GM12878 (cell line): ENCODE measurements around the gene MBNL1. TPM values are rescaled to one million over a fixed set of nuclear protein-coding genes. Genes with fewer than 3 reads are reported as not detected.
A peak's percentile ranks its signal among the peaks of the same experiment; 100 is the strongest.

ENCODE experiments used
- ATAC-seq: fragments of 200-7000 bp; cut with Tn5 transposase; 3 replicates; pipeline ENCODE4 v1.9.1; 2020; ENCODE audit warnings: mild to moderate bottlenecking, moderate library complexity
- BruUV-seq: library from RNA; stranded (reverse); fragments of 400-500 nt; replicated peaks from 2 replicates; lab custom pipeline; 2021; lab: Mats Ljungman, UMichigan
- CTCF ChIA-PET: fragments of 300-600 bp; sonication (Branson Sonifier 250); formaldehyde crosslinking; extraction: SDS; loops from one replicate; lab custom pipeline; 2021; ENCODE audit warnings: inconsistent platforms; lab: Yijun Ruan, JAX
- POLR2A ChIA-PET: fragments of 350-600 bp; formaldehyde crosslinking; extraction: SDS; loops from one replicate; lab custom pipeline; 2021; ENCODE audit warnings: inconsistent platforms; lab: Charles Lee
- RAD21 ChIA-PET: fragments of 300-600 bp; sonication (Branson Sonifier 250); formaldehyde crosslinking; loops from one replicate; lab custom pipeline; 2023; ENCODE audit warnings: antibody characterized with exemption; ENCODE audit not compliant: unreplicated experiment; lab: Charles Lee
- SMC1A ChIA-PET: fragments of 300-600 bp; sonication (Branson Sonifier 250); formaldehyde crosslinking; loops from one replicate; lab custom pipeline; 2023; ENCODE audit not compliant: unreplicated experiment, uncharacterized antibody; lab: Charles Lee
- DNase-seq: peaks from one replicate; pipeline ENCODE4 v3.0.0-alpha.2; 2011; ENCODE audit warnings: low read depth, low spot score
- FAIRE-seq: peaks from 3 replicates; lab custom pipeline; 2011; peaks lifted over from hg19 to GRCh38; lab: Jason Lieb, UNC
- H2AFZ ChIP-seq: 2 replicates; pipeline ENCODE4 v1.6.0; 2011; ENCODE audit warnings: low read depth, low read length, control low read depth; ENCODE audit not compliant: control insufficient read depth
- H3K27ac ChIP-seq: 2 replicates; pipeline ENCODE4 v1.5.1; 2011; ENCODE audit warnings: control low read depth; ENCODE audit not compliant: control insufficient read depth, insufficient read depth
- H3K27me3 ChIP-seq, 2 experiments: replicated peaks in 1 of 2; 2 replicates each; pipeline versions ENCODE4 v1.6.0 to v1.6.1; 2011; ENCODE audit warnings: low read length in 1 of 2; ENCODE audit not compliant: control insufficient read depth in 2 of 2, insufficient read depth in 2 of 2
- H3K36me3 ChIP-seq, 2 experiments: 2 replicates each; pipeline ENCODE4 v1.5.1; 2011; ENCODE audit warnings: low read length in 1 of 2; ENCODE audit not compliant: control insufficient read depth in 2 of 2, insufficient read depth in 2 of 2
- H3K4me1 ChIP-seq: 2 replicates; pipeline ENCODE4 v1.6.1; 2011; ENCODE audit warnings: mild to moderate bottlenecking, low read length, moderate library complexity, mixed read lengths; ENCODE audit not compliant: control insufficient read depth, insufficient read depth
- H3K4me2 ChIP-seq: 2 replicates; pipeline ENCODE4 v1.6.0; 2011; ENCODE audit warnings: control low read depth; ENCODE audit not compliant: control insufficient read depth, insufficient read depth
- H3K4me3 ChIP-seq: fragments of 200-600 bp; sonication (generic); 2 replicates; pipeline ENCODE4 v1.5.1; 2016
- H3K79me2 ChIP-seq: 2 replicates; pipeline ENCODE4 v1.6.0; 2011; ENCODE audit warnings: low read length; ENCODE audit not compliant: control insufficient read depth, insufficient read depth
- H3K9ac ChIP-seq: 2 replicates; pipeline ENCODE4 v1.8.0; 2011; ENCODE audit warnings: low read length, control low read depth, mixed read lengths; ENCODE audit not compliant: control insufficient read depth, insufficient read depth
- H3K9me3 ChIP-seq: replicated peaks from 3 replicates; pipeline ENCODE4 v1.5.1; 2011; ENCODE audit warnings: mild to moderate bottlenecking, low read length; ENCODE audit not compliant: control insufficient read depth, insufficient read depth
- H4K20me1 ChIP-seq: 2 replicates; pipeline ENCODE4 v1.6.0; 2011; ENCODE audit not compliant: control insufficient read depth, insufficient read depth
- ATF3 ChIP-seq: IDR thresholded peaks from 2 replicates; pipeline ENCODE4 v1.6.1; 2011; ENCODE audit warnings: low read depth, mild to moderate bottlenecking, low read length, moderate library complexity, borderline replicate concordance; ENCODE audit errors: extremely low read depth
- BCL11A ChIP-seq: IDR thresholded peaks from 2 replicates; pipeline ENCODE4 v1.6.1; 2011; ENCODE audit warnings: low read depth, low read length
- BMI1 ChIP-seq: fragments of 450-650 bp; IDR thresholded peaks from 2 replicates; pipeline ENCODE4 v1.6.1; 2016; ENCODE audit warnings: mild to moderate bottlenecking, moderate library complexity, borderline replicate concordance
- BRCA1 ChIP-seq: IDR thresholded peaks from 2 replicates; pipeline ENCODE4 v1.6.1; 2011; ENCODE audit warnings: low read depth, low read length, improper control_type of control experiment
- CREM ChIP-seq: IDR thresholded peaks from 2 replicates; pipeline ENCODE4 v1.6.1; 2014; ENCODE audit warnings: antibody characterized with exemption, low read depth
- EZH2 ChIP-seq: IDR thresholded peaks from 2 replicates; pipeline ENCODE4 v1.6.1; 2012; ENCODE audit warnings: low read depth, mild to moderate bottlenecking, control low read depth, inconsistent platforms, low read length, borderline replicate concordance; ENCODE audit not compliant: control insufficient read depth
- GABPA ChIP-seq: IDR thresholded peaks from 2 replicates; pipeline ENCODE4 v1.6.1; 2014; ENCODE audit warnings: antibody characterized with exemption, low read depth, mild to moderate bottlenecking, inconsistent platforms
- HSF1 ChIP-seq: fragments of 150-350 bp; IDR thresholded peaks from 2 replicates; pipeline ENCODE4 v1.6.1; 2014; ENCODE audit warnings: mild to moderate bottlenecking, low read depth, low read length
- JUND ChIP-seq: IDR thresholded peaks from 2 replicates; pipeline ENCODE4 v1.6.1; 2012; ENCODE audit warnings: low read depth, mild to moderate bottlenecking, low read length, improper control_type of control experiment, moderate library complexity
- MEF2A ChIP-seq: IDR thresholded peaks from 2 replicates; pipeline ENCODE4 v1.6.1; 2011; ENCODE audit warnings: low read depth, mild to moderate bottlenecking, low read length, moderate library complexity; ENCODE audit not compliant: insufficient read depth
- MEF2B ChIP-seq: fragments of 450-650 bp; IDR thresholded peaks from 2 replicates; pipeline ENCODE4 v1.6.1; 2018; ENCODE audit warnings: mild to moderate bottlenecking, moderate library complexity; ENCODE audit not compliant: partially characterized antibody, poor library complexity, severe bottlenecking
- SMAD1 ChIP-seq: fragments of 450-650 bp; IDR thresholded peaks from 2 replicates; pipeline ENCODE4 v1.6.1; 2018; ENCODE audit warnings: mild to moderate bottlenecking, low read depth; ENCODE audit not compliant: partially characterized antibody
- SP1 ChIP-seq: IDR thresholded peaks from one replicate; pipeline ENCODE4 v1.6.1; 2011; ENCODE audit warnings: low read depth, low read length
- SREBF1 ChIP-seq: IDR thresholded peaks from 2 replicates; pipeline ENCODE4 v1.6.1; 2012; ENCODE audit warnings: mild to moderate bottlenecking, low read length
- SUPT20H ChIP-seq: IDR thresholded peaks from 2 replicates; pipeline ENCODE4 v1.6.1; 2011; ENCODE audit warnings: low read depth, mild to moderate bottlenecking, low read length, moderate library complexity, borderline replicate concordance; ENCODE audit not compliant: control insufficient read depth
- TBL1XR1 ChIP-seq: IDR thresholded peaks from 2 replicates; pipeline ENCODE4 v1.6.1; 2012; ENCODE audit warnings: low read depth, low read length, improper control_type of control experiment
- TCF7 ChIP-seq: IDR thresholded peaks from 2 replicates; pipeline ENCODE4 v1.6.1; 2014; ENCODE audit warnings: antibody characterized with exemption, borderline replicate concordance
- ZNF384 ChIP-seq: IDR thresholded peaks from 2 replicates; pipeline ENCODE4 v1.6.1; 2012; ENCODE audit warnings: low read depth, mild to moderate bottlenecking, low read length, improper control_type of control experiment, borderline replicate concordance
- ZNF592 ChIP-seq: fragments of 450-650 bp; IDR thresholded peaks from 2 replicates; pipeline ENCODE4 v1.6.1; 2017; ENCODE audit warnings: mild to moderate bottlenecking, moderate library complexity
- ZSCAN29 ChIP-seq: fragments of 450-650 bp; IDR thresholded peaks from 2 replicates; pipeline ENCODE4 v1.6.1; 2017; ENCODE audit warnings: mild to moderate bottlenecking, moderate library complexity
- WGBS: methylation state at CpG from one replicate; pipeline ENCODE4 v1.1.6; 2016; ENCODE audit warnings: low lambda C conversion rate; ENCODE audit not compliant: insufficient replicate concordance, insufficient coverage; ENCODE audit errors: missing lambda C conversion rate; 5-methylcytosine and 5-hydroxymethylcytosine counted together
- in situ Hi-C: fragments of 300-500 bp; cut with MboI; formaldehyde crosslinking; loops from 9 replicates; pipeline ENCODE4 v1.14.3; 2018; ENCODE audit warnings: mixed read lengths
- intact Hi-C: fragments of 100-400 bp; cut with micrococcal nuclease; formaldehyde crosslinking; loops from one replicate; pipeline ENCODE4 v1.14.2; 2022; ENCODE audit not compliant: unreplicated experiment
- polyA plus RNA-seq, 11 experiments: library from polyadenylated mRNA; depleted of rRNA in 4 of 11; unstranded in 6 of 11; stranded (reverse) in 5 of 11; fragments of >200 nt; fragmentation: Nextera tagmentation in 4 of 11; fragmentation: Illumina TruSeq in 1 of 11; extraction: Ambion mirVana in 4 of 11; extraction: Trizol in 1 of 11; gene quantifications; 1 replicate in 1 of 11; 2 replicates in 10 of 11; pipeline versions ENCODE4 v1.2.1 to v1.2.3, GENCODE V29; 2011 to 2016; ENCODE audit warnings: inconsistent platforms in 2 of 11, missing spikeins in 2 of 11, low read depth in 1 of 11
- total RNA-seq, 4 experiments: library from RNA; depleted of rRNA in 3 of 4; stranded (reverse); fragments of >200 nt in 3 of 4; fragmentation: Illumina TruSeq in 1 of 4; extraction: Trizol in 1 of 4; gene quantifications; 2 replicates each; pipeline versions ENCODE4 v1.2.1 to v1.2.3, GENCODE V29; 2013 to 2021

The MBNL1 gene
- total and polyA plus RNA-seq, 10 of the 15 experiments (the other 5 are each of a cell fraction or from before 2014, with no cell fraction given) = 59.6 to 337 (median 143) TPM

GRCh38 chr3:152319256-152319655, 50.5 kb downstream of the MBNL1 start:
- intact Hi-C loops = no loop called here
- no TSS peak for BruUV-seq
- SMC1A ChIA-PET = interaction anchor here (0.9 to 6.3 kb wide), 16 partner anchors 9 to 248 kb away, joined by 3 to 72 read pairs (median 6); no protein-coding TSS in a partner anchor
- TF ChIP-seq CREM = peak; percentile 60
- no peak for TF ChIP-seq BRCA1
- 0 out of 2 replicates have a peak, but pooled peaks have one; percentile 37 for TF ChIP-seq BCL11A
- TF ChIP-seq SREBF1 = no peak
- TF ChIP-seq HSF1 = no peak
- no peak for TF ChIP-seq ZSCAN29
- no peak for TF ChIP-seq MEF2A
- no peak for TF ChIP-seq MEF2B
- TF ChIP-seq SUPT20H = no peak
- no peak for TF ChIP-seq ZNF592
- no peak for TF ChIP-seq BMI1
- TF ChIP-seq TBL1XR1 = no peak
- no peak for TF ChIP-seq SP1
- TF ChIP-seq GABPA = no peak
- no peak for TF ChIP-seq EZH2
- TF ChIP-seq ATF3 = no peak
- TF ChIP-seq SMAD1 = no peak
- no peak for TF ChIP-seq JUND
- TF ChIP-seq ZNF384 = peak; percentile 48; the same call in 1 of the 2 replicates
- peak; percentile 38; the same call in 1 of the 2 replicates for TF ChIP-seq TCF7

More at GRCh38 chr3:152319256-152319655, 50.5 kb downstream of the MBNL1 start:
- H2AFZ ChIP-seq = no peak overlapping the region
- H3K79me2 ChIP-seq = peaks cover 93% of the 10 kb centered on the region
- FAIRE-seq = no peak
- CTCF ChIA-PET = interaction anchor here (1.0 to 3.5 kb wide), 6 partner anchors 10 to 135 kb away, joined by 3 to 11 read pairs (median 4); no protein-coding TSS in a partner anchor
- H3K27ac ChIP-seq = no peak overlapping the region
- H3K9me3 ChIP-seq = peaks cover 5% of the 10 kb centered on the region
- POLR2A ChIA-PET = interaction anchor here (0.8 kb wide), 1 partner anchor 10 kb away, joined by 3 read pairs; no protein-coding TSS in a partner anchor
- whole genome bisulfite sequencing = 73% methylated on average over 2 of the region's 2 CpGs
- RAD21 ChIA-PET = interaction anchor here (0.9 to 2.1 kb wide), 9 partner anchors 9 to 63 kb away, joined by 3 to 12 read pairs (median 4); no protein-coding TSS in a partner anchor
- peaks cover 0 to 18% of the 10 kb centered on the region in 2 experiments; a peak in 1 of 4 replicates for H3K36me3 ChIP-seq
- in situ Hi-C loops = no loop called here
- no peaks in the 10 kb centered on the region for H3K27me3 ChIP-seq
- no peak overlapping the region for H3K4me2 ChIP-seq
- H4K20me1 ChIP-seq = no peaks in the 10 kb centered on the region
- no peak for DNase-seq
- no peak overlapping the region for H3K9ac ChIP-seq
- ATAC-seq = peak; percentile 9
- no peak overlapping the region for H3K4me3 ChIP-seq
- peaks cover 21% of the 10 kb centered on the region for H3K4me1 ChIP-seq
